Keratinocyte (primary cell): ENCODE data around the gene TOM1. TPM values are rescaled to one million over a fixed set of nuclear protein-coding genes. Genes with fewer than 3 reads are reported as not detected.
"Not testable (repeated sequence)": the region's sequence is repeated elsewhere in the genome, so short reads cannot be mapped to it uniquely, and the experiment has no call there.

Experiments used
- DNase-seq: peaks from one replicate; pipeline ENCODE4 v3.0.0-alpha.2; 2011; ENCODE audit warnings: low read depth, missing footprints, low spot score
- FAIRE-seq: peaks from 2 replicates; lab custom pipeline; 2011; peaks lifted over from hg19 to GRCh38; lab: Jason Lieb, UNC
- H2AFZ ChIP-seq: 2 replicates; pipeline ENCODE4 v1.6.0; 2012; ENCODE audit warnings: low read length, control low read depth, inconsistent platforms; ENCODE audit not compliant: control insufficient read depth
- H3K27ac ChIP-seq: 2 replicates; pipeline ENCODE4 v1.5.1; 2011; ENCODE audit warnings: low read length; ENCODE audit not compliant: control insufficient read depth, insufficient read depth
- H3K27me3 ChIP-seq: 3 replicates; pipeline ENCODE4 v1.6.0; 2011; ENCODE audit warnings: low read length; ENCODE audit not compliant: control insufficient read depth, insufficient read depth; ENCODE audit errors: extremely low read depth
- H3K36me3 ChIP-seq, 2 experiments: 2 replicates in 1 of 2; 3 replicates in 1 of 2; pipeline ENCODE4 v1.5.1; 2011; ENCODE audit warnings: low read length in 2 of 2, mild to moderate bottlenecking in 1 of 2; ENCODE audit not compliant: control insufficient read depth in 2 of 2, insufficient read depth in 2 of 2; ENCODE audit errors: extremely low read depth in 1 of 2
- H3K4me1 ChIP-seq: 3 replicates; pipeline ENCODE4 v1.5.1; 2011; ENCODE audit warnings: low read length; ENCODE audit not compliant: control insufficient read depth, insufficient read depth; ENCODE audit errors: extremely low read depth
- H3K4me2 ChIP-seq: 3 replicates; pipeline ENCODE4 v1.6.0; 2011; ENCODE audit warnings: low read depth, low read length; ENCODE audit not compliant: control insufficient read depth, insufficient read depth; ENCODE audit errors: extremely low read depth
- H3K4me3 ChIP-seq, 3 experiments: fragments of 200-600 bp in 1 of 3; sonication (generic) in 1 of 3; 2 replicates in 2 of 3; 3 replicates in 1 of 3; pipeline ENCODE4 v1.5.1; 2011 to 2016; ENCODE audit warnings: low read length in 3 of 3, mild to moderate bottlenecking in 3 of 3, control low read depth in 2 of 3, inconsistent platforms in 1 of 3, low read depth in 1 of 3, mixed read lengths in 1 of 3, mixed run types in 1 of 3, moderate library complexity in 1 of 3; ENCODE audit not compliant: control insufficient read depth in 2 of 3, insufficient read depth in 2 of 3; ENCODE audit errors: extremely low read depth in 1 of 3
- H3K79me2 ChIP-seq: 2 replicates; pipeline ENCODE4 v1.6.0; 2012; ENCODE audit warnings: low read length; ENCODE audit not compliant: control insufficient read depth, insufficient read depth
- H3K9ac ChIP-seq: 3 replicates; pipeline ENCODE4 v1.6.0; 2011; ENCODE audit warnings: low read length; ENCODE audit not compliant: control insufficient read depth, insufficient read depth; ENCODE audit errors: extremely low read depth
- H3K9me1 ChIP-seq: 3 replicates; pipeline ENCODE4 v1.6.0; 2011; ENCODE audit warnings: low read length; ENCODE audit not compliant: control insufficient read depth, insufficient read depth; ENCODE audit errors: extremely low read depth
- H3K9me3 ChIP-seq: 2 replicates; pipeline ENCODE4 v1.5.1; 2012; ENCODE audit warnings: low read depth, low read length; ENCODE audit not compliant: control insufficient read depth
- H4K20me1 ChIP-seq: 3 replicates; pipeline ENCODE4 v1.6.0; 2011; ENCODE audit warnings: low read length; ENCODE audit not compliant: control insufficient read depth, insufficient read depth; ENCODE audit errors: extremely low read depth
- EZH2 ChIP-seq: IDR thresholded peaks from one replicate; pipeline ENCODE4 v1.6.1; 2012; ENCODE audit warnings: inconsistent platforms, mild to moderate bottlenecking, low read length, moderate library complexity
- dilution Hi-C: fragments of 300-500 bp; cut with MboI; formaldehyde crosslinking; loops from one replicate; pipeline ENCODE4 v1.7.0; 2020; ENCODE audit warnings: low sequenced_read_pairs; ENCODE audit not compliant: extremely low pct_ligation_motif_present
- polyA plus RNA-seq, 5 experiments: library from polyadenylated mRNA; depleted of rRNA in 3 of 5; stranded (reverse) in 3 of 5; stranded (forward) in 1 of 5; unstranded in 1 of 5; fragments of >200 nt; gene quantifications; 1 replicate in 1 of 5; 2 replicates in 3 of 5; 3 replicates in 1 of 5; pipeline versions ENCODE4 v1.2.1 to v1.2.3, GENCODE V29; 2011 to 2012; ENCODE audit warnings: missing spikeins in 2 of 5, low read depth in 1 of 5, low replicate concordance in 1 of 5
- TF ChIP-seq, protein P1 (sequence below), 3 experiments: IDR thresholded peaks in 1 of 3; conservative IDR thresholded peaks in 1 of 3; optimal IDR thresholded peaks in 1 of 3; 2 replicates in 2 of 3; 3 replicates in 1 of 3; pipeline versions ENCODE3 to v1.5.1; 2011; ENCODE audit warnings: low read length in 3 of 3, mild to moderate bottlenecking in 3 of 3, moderate library complexity in 2 of 3, control low read depth in 1 of 3, inconsistent platforms in 1 of 3; ENCODE audit not compliant: insufficient read depth in 2 of 3; ENCODE audit errors: extremely low read depth in 1 of 3

The TOM1 gene
- polyA plus RNA-seq, 1 donor (not counting 4 experiments of a cell fraction or from before 2014, with no cell fraction given), result 17.4 TPM

GRCh38 chr22:35394011-35394312 lies 94.3 kb downstream of the TOM1 start:
- dilution Hi-C loops, result no loop called here
- TF ChIP-seq, protein P1, sequence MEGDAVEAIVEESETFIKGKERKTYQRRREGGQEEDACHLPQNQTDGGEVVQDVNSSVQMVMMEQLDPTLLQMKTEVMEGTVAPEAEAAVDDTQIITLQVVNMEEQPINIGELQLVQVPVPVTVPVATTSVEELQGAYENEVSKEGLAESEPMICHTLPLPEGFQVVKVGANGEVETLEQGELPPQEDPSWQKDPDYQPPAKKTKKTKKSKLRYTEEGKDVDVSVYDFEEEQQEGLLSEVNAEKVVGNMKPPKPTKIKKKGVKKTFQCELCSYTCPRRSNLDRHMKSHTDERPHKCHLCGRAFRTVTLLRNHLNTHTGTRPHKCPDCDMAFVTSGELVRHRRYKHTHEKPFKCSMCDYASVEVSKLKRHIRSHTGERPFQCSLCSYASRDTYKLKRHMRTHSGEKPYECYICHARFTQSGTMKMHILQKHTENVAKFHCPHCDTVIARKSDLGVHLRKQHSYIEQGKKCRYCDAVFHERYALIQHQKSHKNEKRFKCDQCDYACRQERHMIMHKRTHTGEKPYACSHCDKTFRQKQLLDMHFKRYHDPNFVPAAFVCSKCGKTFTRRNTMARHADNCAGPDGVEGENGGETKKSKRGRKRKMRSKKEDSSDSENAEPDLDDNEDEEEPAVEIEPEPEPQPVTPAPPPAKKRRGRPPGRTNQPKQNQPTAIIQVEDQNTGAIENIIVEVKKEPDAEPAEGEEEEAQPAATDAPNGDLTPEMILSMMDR (optimal IDR thresholded peaks at IDR 0.05 in 1 of 3, IDR thresholded peaks at IDR 0.05 in 1 of 3, conservative IDR thresholded peaks at IDR 0.05 in 1 of 3; ENCODE audit: extremely low read depth in 1 of 3, insufficient read depth in 2 of 3, low read length in 3 of 3), result no peak
- no peak for TF ChIP-seq EZH2
- DNase-seq, result no peak
- no peaks in the 10 kb centered on the region for H4K20me1 ChIP-seq
- no peak overlapping the region for H3K27ac ChIP-seq
- no peak overlapping the region for H3K9ac ChIP-seq
- peaks cover 0 to 12% of the 10 kb centered on the region in 2 experiments for H3K36me3 ChIP-seq
- no peaks in the 10 kb centered on the region for H3K79me2 ChIP-seq
- H3K27me3 ChIP-seq, result no peaks in the 10 kb centered on the region
- no peak overlapping the region for H3K4me3 ChIP-seq
- FAIRE-seq, result no peak
- no peaks in the 10 kb centered on the region for H3K4me1 ChIP-seq
- no peak overlapping the region for H3K4me2 ChIP-seq
- H3K9me3 ChIP-seq, result no peaks in the 10 kb centered on the region
- H2AFZ ChIP-seq, result no peak overlapping the region
- H3K9me1 ChIP-seq, result no peaks in the 10 kb centered on the region

DNA sequence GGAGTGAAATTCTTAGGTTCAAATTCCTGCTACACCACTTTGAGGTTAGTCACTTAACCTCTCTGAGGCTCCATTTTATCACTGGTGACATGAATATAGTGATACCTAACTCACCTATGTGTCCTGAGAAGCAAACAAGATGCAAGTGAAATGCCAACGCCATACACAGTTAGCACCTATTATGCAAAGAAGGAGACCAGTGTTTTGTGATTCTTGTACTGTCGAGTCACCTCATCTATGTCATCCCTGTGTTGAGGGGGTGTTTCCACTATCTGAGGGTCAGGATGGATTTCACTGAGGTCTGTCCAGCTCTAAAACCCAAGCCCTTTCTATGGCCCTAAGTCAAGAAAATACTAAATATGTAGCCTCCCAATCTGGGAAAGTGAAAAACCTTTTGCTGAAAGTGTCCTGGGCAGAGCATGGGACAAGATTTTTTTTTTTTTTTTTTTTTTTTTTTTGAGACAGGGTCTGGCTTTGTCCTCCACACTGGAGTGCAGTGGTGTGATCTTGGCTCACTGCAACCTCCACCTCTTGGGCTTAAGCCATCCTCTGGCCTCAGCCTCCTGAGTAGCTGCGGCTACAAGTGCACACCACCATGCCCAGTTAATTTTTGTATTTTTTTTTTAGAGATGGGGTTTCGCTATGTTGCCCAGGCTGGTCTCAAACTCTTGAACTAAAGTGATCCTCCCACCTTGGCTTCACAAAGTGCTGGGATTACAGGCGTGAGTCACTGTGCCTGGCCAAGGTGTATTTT lies 95.3 kb downstream of the TOM1 start:
- FAIRE-seq, result no peak
- H3K36me3 ChIP-seq, result peaks cover 0 to 9% of the 10 kb centered on the region in 2 experiments
- H2AFZ ChIP-seq, result no peak overlapping the region
- dilution Hi-C loops, result no loop called here
- no peak overlapping the region for H3K4me3 ChIP-seq
- H4K20me1 ChIP-seq, result no peaks in the 10 kb centered on the region
- no peak for DNase-seq
- no peak overlapping the region for H3K27ac ChIP-seq
- peaks cover 3% of the 10 kb centered on the region for H3K4me1 ChIP-seq
- no peaks in the 10 kb centered on the region for H3K27me3 ChIP-seq
- no peaks in the 10 kb centered on the region for H3K79me2 ChIP-seq
- no peaks in the 10 kb centered on the region for H3K9me1 ChIP-seq
- no peak overlapping the region for H3K9ac ChIP-seq
- H3K4me2 ChIP-seq, result no peak overlapping the region
- H3K9me3 ChIP-seq, result no peaks in the 10 kb centered on the region
- no peak for TF ChIP-seq EZH2
- TF ChIP-seq, protein P1 (optimal IDR thresholded peaks at IDR 0.05 in 1 of 3, IDR thresholded peaks at IDR 0.05 in 1 of 3, conservative IDR thresholded peaks at IDR 0.05 in 1 of 3; ENCODE audit: extremely low read depth in 1 of 3, insufficient read depth in 2 of 3, low read length in 3 of 3), result no peak

- H3K4me2 ChIP-seq, H3K36me3 ChIP-seq, H3K9me3 ChIP-seq, H3K27me3 ChIP-seq, H3K27ac ChIP-seq, H4K20me1 ChIP-seq, H3K9ac ChIP-seq, dilution Hi-C loops, FAIRE-seq, H3K9me1 ChIP-seq, H3K79me2 ChIP-seq, H2AFZ ChIP-seq, DNase-seq, H3K4me3 ChIP-seq: not testable (repeated sequence)
- peaks cover 14% of the 10 kb centered on the region for H3K4me1 ChIP-seq
Measured at GRCh38 chr22:35396622-35397021, 96.9 kb downstream of the TOM1 start.
